ENCODE results near the gene MOSMO.

GRCh38 chr16:22120440-22120839, 112.5 kb downstream of the MOSMO start:
- TF ChIP-seq CTCF (IDR thresholded peaks at IDR 0.05; ENCODE audit: borderline replicate concordance, extremely low read depth, low read length, poor library complexity, severe bottlenecking) (no peak), EZH2 (IDR thresholded peaks at IDR 0.05; ENCODE audit: borderline replicate concordance, low read depth, low read length, severe bottlenecking) (no peak)

Data from DND-41 (cell line).